Measurements from ENCODE around the gene COMT. TPM values are rescaled to one million over a fixed set of nuclear protein-coding genes. Genes with fewer than 3 reads are reported as not detected.

The COMT gene
- total RNA-seq, 1 experiment from 2014 or later, result 108 TPM

GRCh38 chr22:19974935-19975706, 33.5 kb downstream of the COMT start:
- CTCF ChIA-PET, result interaction anchor here (2.3 kb wide), 1 partner anchor 38 kb away, joined by 6 read pairs; no protein-coding TSS in a partner anchor
- POLR2A ChIA-PET, result no interaction called here
- Histone ChIP-seq H3K27ac (ENCODE audit: low read length) (no peak overlapping the region), H3K4me1 (ENCODE audit: control insufficient read depth, insufficient read depth, low read length) (peaks cover 11% of the 10 kb centered on the region), H3K36me3 (ENCODE audit: control insufficient read depth, insufficient read depth, low read length) (no peaks in the 10 kb centered on the region), H3K4me3 (ENCODE audit: low read depth in 2 of 2, low read length in 2 of 2) (no peak overlapping the region), H3K27me3 (ENCODE audit: control insufficient read depth, insufficient read depth, low read length) (no peaks in the 10 kb centered on the region), H3K9me3 (ENCODE audit: control insufficient read depth, insufficient read depth, low read depth, low read length) (no peaks in the 10 kb centered on the region)
- ATAC-seq, result peak; percentile 14; the same call in 1 of the 2 replicates
- no peak for DNase-seq (ENCODE audit: low read depth, low spot score)
- intact Hi-C loops (cut with micrococcal nuclease; ENCODE audit: unreplicated experiment), result loop anchor here (5.0 kb wide), 1 partner anchor 37 kb away; no protein-coding TSS in a partner anchor
- in situ Hi-C loops (cut with HindIII; ENCODE audit: low pct_unique_long_range_greater_than_20kb, low sequenced_read_pairs), result no loop called here
- no TSS peak for BruUV-seq (replicated peaks)
- no peak for TF ChIP-seq SIN3A (IDR thresholded peaks at IDR 0.05; ENCODE audit: borderline replicate concordance, insufficient read depth, low read depth, low read length)
- no peak for TF ChIP-seq POLR2AphosphoS5 (IDR thresholded peaks at IDR 0.05; ENCODE audit: low read depth, low read length)
- TF ChIP-seq TCF7L2 (IDR thresholded peaks at IDR 0.05; ENCODE audit: low read depth, low read length), result no peak
- TF ChIP-seq REST (IDR thresholded peaks at IDR 0.05; ENCODE audit: insufficient read depth in 1 of 2, low read depth in 2 of 2, low read length in 1 of 2), result no peak
- TF ChIP-seq CTCF (IDR thresholded peaks at IDR 0.05), result no peak

DNA sequence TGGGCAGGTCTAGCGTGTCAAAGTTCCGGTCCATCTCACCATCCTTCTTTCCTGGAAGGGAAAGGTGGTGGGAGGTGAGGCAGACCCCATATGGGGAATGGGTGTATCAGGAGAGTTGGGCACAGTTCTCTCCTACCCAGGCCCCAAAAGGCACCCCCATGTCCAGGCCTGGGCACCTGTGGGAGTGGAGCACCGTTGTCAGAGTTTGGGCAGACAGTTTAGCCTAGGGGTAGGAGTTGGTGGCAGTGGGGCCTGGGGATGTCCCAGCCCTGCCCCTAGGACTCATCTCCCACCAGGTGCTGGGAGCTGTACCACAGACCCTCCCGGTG, 34.1 kb downstream of the COMT start:
- H3K36me3 ChIP-seq (ENCODE audit: control insufficient read depth, insufficient read depth, low read length), result no peaks in the 10 kb centered on the region
- peaks cover 11% of the 10 kb centered on the region for H3K4me1 ChIP-seq (ENCODE audit: control insufficient read depth, insufficient read depth, low read length)
- BruUV-seq (replicated peaks), result no TSS peak
- intact Hi-C loops (cut with micrococcal nuclease; ENCODE audit: unreplicated experiment) (no loop called here), in situ Hi-C loops (cut with HindIII; ENCODE audit: low pct_unique_long_range_greater_than_20kb, low sequenced_read_pairs) (no loop called here)
- H3K27me3 ChIP-seq (ENCODE audit: control insufficient read depth, insufficient read depth, low read length), result no peaks in the 10 kb centered on the region
- ChIA-PET CTCF (no interaction called here), POLR2A (no interaction called here)
- TF ChIP-seq REST (IDR thresholded peaks at IDR 0.05; ENCODE audit: insufficient read depth in 1 of 2, low read depth in 2 of 2, low read length in 1 of 2) (no peak), POLR2AphosphoS5 (IDR thresholded peaks at IDR 0.05; ENCODE audit: low read depth, low read length) (no peak), TCF7L2 (IDR thresholded peaks at IDR 0.05; ENCODE audit: low read depth, low read length) (no peak), CTCF (IDR thresholded peaks at IDR 0.05) (no peak), SIN3A (IDR thresholded peaks at IDR 0.05; ENCODE audit: borderline replicate concordance, insufficient read depth, low read depth, low read length) (no peak)
- no peak for ATAC-seq
- H3K4me3 ChIP-seq (ENCODE audit: low read depth in 2 of 2, low read length in 2 of 2), result no peak overlapping the region
- no peak for DNase-seq (ENCODE audit: low read depth, low spot score)
- no peak overlapping the region for H3K27ac ChIP-seq (ENCODE audit: low read length)
- no peaks in the 10 kb centered on the region for H3K9me3 ChIP-seq (ENCODE audit: control insufficient read depth, insufficient read depth, low read depth, low read length)

All from Panc1 (cell line).